ENCODE data around the gene GRPEL2.
A peak's percentile ranks its signal among the peaks of the same experiment; 100 is the strongest.

The GRPEL2 gene

DNA sequence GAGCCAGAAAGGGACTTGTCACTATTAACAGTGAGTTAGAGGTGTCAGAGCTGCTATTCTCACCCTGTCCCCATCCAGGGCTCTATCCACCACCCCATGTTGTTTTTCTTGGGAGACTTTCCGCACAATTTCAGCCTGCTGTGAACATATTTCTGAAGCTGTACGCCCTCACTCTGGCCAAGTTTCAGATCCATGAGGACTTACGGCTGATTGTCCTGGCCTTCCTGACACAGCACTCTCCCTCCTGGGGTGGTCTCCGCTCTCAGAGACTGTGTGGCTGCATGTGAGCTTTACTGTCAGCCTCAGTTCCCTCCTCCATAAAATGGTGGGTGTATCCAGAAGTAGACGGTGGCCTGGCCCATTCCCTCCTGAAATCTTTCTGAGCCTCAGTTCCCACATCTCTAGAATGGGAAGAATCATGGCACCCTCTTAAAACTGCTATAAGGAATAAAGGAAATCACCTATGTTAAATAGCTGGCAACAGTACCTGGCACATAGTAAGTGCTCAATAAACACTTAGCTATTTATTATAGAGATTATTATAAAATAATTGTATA is 34.6 kb downstream of the GRPEL2 start:
- no peaks in the 10 kb centered on the region for H3K27me3 ChIP-seq (ENCODE audit: insufficient read depth, low read length, poor library complexity)
- ATAC-seq (ENCODE audit: insufficient read depth, low read depth) = no peak
- H3K4me2 ChIP-seq (ENCODE audit: insufficient read depth, low read length) = no peak overlapping the region
- no peak overlapping the region for H3K27ac ChIP-seq (ENCODE audit: low read length)
- no peaks in the 10 kb centered on the region for H3K79me2 ChIP-seq (ENCODE audit: insufficient read depth, low read length)
- H3K9ac ChIP-seq (ENCODE audit: low read depth, low read length) = no peak overlapping the region
- no peaks in the 10 kb centered on the region for H4K20me1 ChIP-seq (ENCODE audit: insufficient read depth, low read length)
- no peaks in the 10 kb centered on the region for H3K36me3 ChIP-seq (ENCODE audit: insufficient read depth, low read length)
- no peaks in the 10 kb centered on the region for H3K4me1 ChIP-seq (ENCODE audit: insufficient read depth, low read length)
- no peaks in the 10 kb centered on the region for H3K9me3 ChIP-seq (ENCODE audit: insufficient read depth, low read length, severe bottlenecking)
- no peak overlapping the region for H2AFZ ChIP-seq (ENCODE audit: low read depth, low read length)
- no peak for DNase-seq
- H3K4me3 ChIP-seq (ENCODE audit: low read depth in 1 of 2, low read length in 2 of 2) = no peak overlapping the region
- TF ChIP-seq EZH2 (IDR thresholded peaks at IDR 0.05; ENCODE audit: borderline replicate concordance, low read depth, low read length, severe bottlenecking) = no peak
- TF ChIP-seq, protein P1, sequence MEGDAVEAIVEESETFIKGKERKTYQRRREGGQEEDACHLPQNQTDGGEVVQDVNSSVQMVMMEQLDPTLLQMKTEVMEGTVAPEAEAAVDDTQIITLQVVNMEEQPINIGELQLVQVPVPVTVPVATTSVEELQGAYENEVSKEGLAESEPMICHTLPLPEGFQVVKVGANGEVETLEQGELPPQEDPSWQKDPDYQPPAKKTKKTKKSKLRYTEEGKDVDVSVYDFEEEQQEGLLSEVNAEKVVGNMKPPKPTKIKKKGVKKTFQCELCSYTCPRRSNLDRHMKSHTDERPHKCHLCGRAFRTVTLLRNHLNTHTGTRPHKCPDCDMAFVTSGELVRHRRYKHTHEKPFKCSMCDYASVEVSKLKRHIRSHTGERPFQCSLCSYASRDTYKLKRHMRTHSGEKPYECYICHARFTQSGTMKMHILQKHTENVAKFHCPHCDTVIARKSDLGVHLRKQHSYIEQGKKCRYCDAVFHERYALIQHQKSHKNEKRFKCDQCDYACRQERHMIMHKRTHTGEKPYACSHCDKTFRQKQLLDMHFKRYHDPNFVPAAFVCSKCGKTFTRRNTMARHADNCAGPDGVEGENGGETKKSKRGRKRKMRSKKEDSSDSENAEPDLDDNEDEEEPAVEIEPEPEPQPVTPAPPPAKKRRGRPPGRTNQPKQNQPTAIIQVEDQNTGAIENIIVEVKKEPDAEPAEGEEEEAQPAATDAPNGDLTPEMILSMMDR (IDR thresholded peaks at IDR 0.05; ENCODE audit: borderline replicate concordance, extremely low read depth, low read length, poor library complexity, severe bottlenecking) = no peak

DNA sequence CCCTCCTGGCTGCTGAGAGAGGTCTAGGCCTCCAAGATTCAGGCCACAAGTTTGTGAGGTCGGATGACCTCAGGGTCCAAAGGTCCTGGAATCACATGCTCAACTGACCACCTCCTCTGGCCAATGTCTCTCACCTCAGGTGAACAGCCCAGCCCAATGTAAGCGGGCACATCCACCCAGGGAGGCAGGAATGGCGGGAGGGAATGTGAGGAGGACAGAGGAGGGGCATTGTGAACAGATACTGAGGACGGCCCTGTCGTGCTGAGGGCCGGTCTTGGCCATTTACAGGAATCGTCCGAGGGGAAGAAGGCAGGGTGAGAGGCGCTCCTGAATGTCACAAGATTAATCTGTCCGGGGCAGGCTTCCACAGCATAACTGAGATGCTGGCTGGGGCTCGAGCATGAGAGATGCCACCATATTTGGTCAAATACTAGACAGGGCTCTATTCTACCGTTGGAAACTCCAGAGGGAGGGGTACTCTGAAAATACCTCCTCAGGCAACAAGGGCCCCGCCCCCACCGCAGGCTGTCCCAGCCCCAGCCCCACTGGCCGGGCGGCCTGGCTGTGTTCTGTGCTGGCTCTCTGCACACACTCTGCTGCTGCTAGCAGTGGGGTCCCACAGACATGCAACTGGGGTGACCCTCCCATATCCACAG is 35.3 kb downstream of the GRPEL2 start:
- ATAC-seq (ENCODE audit: insufficient read depth, low read depth) (no peak), DNase-seq (no peak)
- no peaks in the 10 kb centered on the region for H4K20me1 ChIP-seq (ENCODE audit: insufficient read depth, low read length)
- H2AFZ ChIP-seq (ENCODE audit: low read depth, low read length) = no peak overlapping the region
- TF ChIP-seq, protein P1 (IDR thresholded peaks at IDR 0.05; ENCODE audit: borderline replicate concordance, extremely low read depth, low read length, poor library complexity, severe bottlenecking) = no peak
- no peak for TF ChIP-seq EZH2 (IDR thresholded peaks at IDR 0.05; ENCODE audit: borderline replicate concordance, low read depth, low read length, severe bottlenecking)
- no peak overlapping the region for H3K4me3 ChIP-seq (ENCODE audit: low read depth in 1 of 2, low read length in 2 of 2)
- H3K36me3 ChIP-seq (ENCODE audit: insufficient read depth, low read length) = no peaks in the 10 kb centered on the region
- H3K4me2 ChIP-seq (ENCODE audit: insufficient read depth, low read length) = no peak overlapping the region
- H3K9me3 ChIP-seq (ENCODE audit: insufficient read depth, low read length, severe bottlenecking) = no peaks in the 10 kb centered on the region
- no peak overlapping the region for H3K9ac ChIP-seq (ENCODE audit: low read depth, low read length)
- no peak overlapping the region for H3K27ac ChIP-seq (ENCODE audit: low read length)
- H3K79me2 ChIP-seq (ENCODE audit: insufficient read depth, low read length) = no peaks in the 10 kb centered on the region
- H3K4me1 ChIP-seq (ENCODE audit: insufficient read depth, low read length) = no peaks in the 10 kb centered on the region
- no peaks in the 10 kb centered on the region for H3K27me3 ChIP-seq (ENCODE audit: insufficient read depth, low read length, poor library complexity)

DNA sequence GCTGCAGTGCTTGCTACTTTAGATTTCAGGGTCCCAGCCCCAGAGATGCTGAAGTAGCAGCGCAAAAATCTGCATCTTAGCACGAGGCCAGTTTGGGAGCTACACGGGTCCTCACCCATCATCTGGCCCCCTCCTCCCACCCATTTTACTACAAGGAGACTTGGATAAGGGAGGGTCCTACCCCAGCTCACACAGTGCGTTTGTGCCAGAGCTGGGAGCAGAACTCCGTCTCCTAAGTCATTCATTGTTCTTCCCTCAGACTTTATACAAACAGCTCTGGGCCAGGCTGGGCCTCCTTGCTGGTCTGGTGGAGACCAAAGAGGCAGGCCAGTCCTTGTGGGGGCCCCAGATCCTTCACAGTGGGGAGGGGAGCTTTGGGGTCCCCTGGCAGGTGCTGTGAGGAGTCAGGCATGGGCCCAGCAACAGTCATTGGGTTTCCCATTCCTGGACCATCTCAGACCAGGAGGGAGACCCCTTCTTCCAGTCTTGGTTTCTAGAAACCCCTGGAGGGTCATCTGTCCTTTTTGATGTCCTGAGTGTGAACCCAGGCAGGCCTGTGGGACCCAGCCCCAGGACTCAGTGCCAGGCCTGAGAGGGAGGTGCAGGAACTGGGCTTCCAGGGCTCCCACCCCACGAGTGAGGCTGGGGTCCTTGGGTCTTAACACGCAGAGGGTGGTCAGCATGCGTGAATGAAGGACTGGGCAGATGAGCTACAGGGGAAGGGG is 36.1 kb downstream of the GRPEL2 start:
- Histone ChIP-seq H3K4me2 (ENCODE audit: insufficient read depth, low read length) (no peak overlapping the region), H3K79me2 (ENCODE audit: insufficient read depth, low read length) (no peaks in the 10 kb centered on the region), H3K36me3 (ENCODE audit: insufficient read depth, low read length) (no peaks in the 10 kb centered on the region), H2AFZ (ENCODE audit: low read depth, low read length) (no peak overlapping the region), H3K27ac (ENCODE audit: low read length) (no peak overlapping the region), H4K20me1 (ENCODE audit: insufficient read depth, low read length) (no peaks in the 10 kb centered on the region), H3K9ac (ENCODE audit: low read depth, low read length) (no peak overlapping the region), H3K9me3 (ENCODE audit: insufficient read depth, low read length, severe bottlenecking) (no peaks in the 10 kb centered on the region), H3K27me3 (ENCODE audit: insufficient read depth, low read length, poor library complexity) (no peaks in the 10 kb centered on the region), H3K4me3 (ENCODE audit: low read depth in 1 of 2, low read length in 2 of 2) (no peak overlapping the region), H3K4me1 (ENCODE audit: insufficient read depth, low read length) (no peaks in the 10 kb centered on the region)
- peak; percentile 41; the same call in 2 of the 3 replicates for ATAC-seq (ENCODE audit: insufficient read depth, low read depth)
- TF ChIP-seq EZH2 (IDR thresholded peaks at IDR 0.05; ENCODE audit: borderline replicate concordance, low read depth, low read length, severe bottlenecking) = no peak
- TF ChIP-seq, protein P1 (IDR thresholded peaks at IDR 0.05; ENCODE audit: borderline replicate concordance, extremely low read depth, low read length, poor library complexity, severe bottlenecking) = no peak
- no peak for DNase-seq

Measured in DND-41 (cell line).